GM21619 (cell line): ENCODE measurements around the gene SVOP.
"Not testable (repeated sequence)": the region's sequence is repeated elsewhere in the genome, so short reads cannot be mapped to it uniquely, and the experiment has no call there.

Experiments
- ATAC-seq: cut with Tn5 transposase; IDR thresholded peaks from one replicate; pipeline ENCODE4 v1.9.1; 2021; ENCODE audit not compliant: unreplicated experiment

The SVOP gene

DNA sequence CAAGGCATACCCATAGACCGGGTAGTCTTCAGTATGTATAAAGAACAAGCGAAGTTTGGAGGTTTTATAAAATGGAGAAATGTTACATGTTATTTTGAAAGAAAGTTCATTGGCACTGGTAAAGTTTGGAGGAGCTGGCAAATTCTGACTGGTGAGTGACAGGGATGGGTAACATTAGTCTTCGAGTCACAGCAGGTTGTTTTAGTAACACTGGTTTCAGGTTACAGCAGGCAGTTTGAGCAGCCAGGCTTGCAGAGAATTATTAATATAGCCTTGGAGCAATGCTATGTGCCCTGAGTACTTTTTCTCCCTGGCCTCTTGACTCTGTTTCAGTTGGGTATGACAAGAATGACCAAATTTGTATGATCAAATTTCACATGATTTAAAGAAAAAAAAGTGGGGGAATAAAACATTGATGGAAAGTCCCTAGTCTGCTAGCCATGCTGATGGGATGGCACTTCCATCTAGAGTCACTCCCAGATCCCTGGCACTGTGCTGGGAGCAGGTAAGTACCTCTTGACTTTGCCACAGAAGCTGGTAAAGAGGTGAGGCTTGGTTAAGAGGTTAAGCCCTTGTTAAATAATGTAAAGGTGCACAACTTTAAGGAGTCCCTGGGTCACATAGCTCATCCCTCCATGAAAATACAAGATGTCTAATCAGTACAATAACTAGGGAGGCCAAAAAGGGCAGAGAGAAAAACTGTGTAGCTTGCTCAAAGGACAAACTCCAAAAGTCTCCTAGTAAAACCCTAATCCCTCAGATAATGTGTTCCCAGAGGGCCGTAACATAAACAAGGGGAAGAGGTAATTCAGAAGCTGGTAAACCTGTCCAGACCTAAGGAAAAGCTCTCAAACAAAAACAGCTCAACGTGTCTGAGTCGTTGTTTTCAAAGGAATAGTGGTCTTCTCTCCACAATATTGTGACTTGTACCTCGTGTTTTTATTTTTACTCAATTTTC lies 12.7 kb upstream of the SVOP start:
- ATAC-seq, result no peak

DNA sequence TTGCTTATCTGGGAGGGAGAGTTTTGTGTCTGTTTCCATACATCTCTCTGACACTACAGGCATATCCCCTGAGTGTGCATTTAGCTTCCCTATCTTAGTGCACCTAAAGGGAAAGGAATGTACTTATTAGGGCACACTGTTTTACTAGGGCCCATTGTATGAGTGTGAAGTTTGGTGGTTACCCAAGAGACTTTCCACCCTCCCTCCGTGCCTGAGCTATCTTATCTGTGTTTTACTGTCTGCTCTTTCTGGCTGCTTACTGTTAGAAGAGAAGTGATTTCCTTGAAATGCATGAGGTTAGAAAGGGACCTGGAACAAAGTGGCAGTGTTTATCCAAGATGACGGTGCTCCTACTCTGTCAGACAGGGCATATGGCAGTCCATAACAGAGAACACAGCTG lies 8.5 kb upstream of the SVOP start:
- no peak for ATAC-seq

DNA sequence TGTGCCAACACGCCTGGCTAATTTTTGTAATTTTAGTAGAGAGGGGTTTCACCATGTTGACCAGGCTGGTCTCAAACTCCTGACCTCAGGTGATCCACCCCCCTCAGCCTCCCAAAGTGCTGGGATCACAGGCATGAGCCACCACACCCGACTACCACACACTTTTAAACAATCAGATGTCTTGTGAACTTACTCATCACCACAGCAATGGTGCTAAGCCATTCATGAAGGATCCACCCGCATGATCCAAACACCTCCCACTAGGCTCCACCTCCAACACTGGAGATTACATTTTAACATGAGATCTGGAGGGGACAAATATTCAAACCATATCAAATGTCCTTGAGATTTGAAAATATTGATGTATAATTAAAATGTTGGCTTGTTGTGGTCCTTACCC lies 7.8 kb upstream of the SVOP start:
- ATAC-seq, result not testable (repeated sequence)

DNA sequence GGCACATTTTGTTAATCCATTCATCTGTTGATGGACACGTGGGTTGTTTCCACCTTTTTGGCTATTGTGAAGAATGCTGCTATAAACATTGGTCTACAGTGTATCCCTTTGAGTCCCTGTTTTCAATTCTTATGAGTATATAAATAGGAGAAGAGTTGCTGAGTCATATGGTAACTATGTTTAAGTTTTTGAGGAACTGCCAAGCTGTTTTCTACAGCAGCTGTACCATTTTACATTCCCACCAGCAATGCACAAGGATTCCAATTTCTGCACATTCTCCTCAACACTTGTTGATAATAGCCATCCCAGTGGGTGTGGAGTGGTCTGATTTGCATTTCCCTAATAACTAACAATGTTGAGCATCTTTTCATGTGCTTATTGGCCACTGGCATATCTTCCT lies 6.9 kb upstream of the SVOP start:
- no peak for ATAC-seq

DNA sequence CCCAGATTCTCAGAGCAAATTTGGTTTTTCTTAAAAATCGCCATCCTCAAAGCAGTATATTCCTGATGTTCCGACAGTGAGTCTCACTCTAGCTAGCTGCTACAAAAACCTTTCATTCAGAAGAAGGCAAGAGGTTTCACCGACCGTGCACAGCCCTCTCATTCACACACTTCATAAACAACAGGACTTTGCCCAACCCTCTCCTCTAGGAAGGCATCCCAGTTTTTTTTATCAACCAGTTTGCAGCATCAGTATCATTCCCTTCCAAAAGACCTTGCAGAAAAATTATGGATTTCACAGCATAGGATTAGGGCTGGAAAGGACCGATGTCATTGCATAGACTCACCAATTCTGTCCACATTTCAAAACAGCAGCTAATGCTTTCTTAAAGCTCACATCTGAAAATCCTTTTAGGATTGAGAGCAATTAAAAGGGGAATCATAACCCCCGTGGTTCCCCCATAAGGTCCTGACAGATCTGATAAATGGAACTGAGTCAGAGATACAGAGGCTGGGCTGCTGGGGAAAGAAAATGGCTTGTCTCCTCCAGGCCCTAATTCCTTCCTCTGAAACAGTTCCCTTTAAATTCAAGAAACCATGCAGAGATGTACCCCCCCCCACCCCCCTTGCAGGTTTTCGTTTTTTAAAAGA lies 597 bp downstream of the SVOP start:
- ATAC-seq, result no peak

DNA sequence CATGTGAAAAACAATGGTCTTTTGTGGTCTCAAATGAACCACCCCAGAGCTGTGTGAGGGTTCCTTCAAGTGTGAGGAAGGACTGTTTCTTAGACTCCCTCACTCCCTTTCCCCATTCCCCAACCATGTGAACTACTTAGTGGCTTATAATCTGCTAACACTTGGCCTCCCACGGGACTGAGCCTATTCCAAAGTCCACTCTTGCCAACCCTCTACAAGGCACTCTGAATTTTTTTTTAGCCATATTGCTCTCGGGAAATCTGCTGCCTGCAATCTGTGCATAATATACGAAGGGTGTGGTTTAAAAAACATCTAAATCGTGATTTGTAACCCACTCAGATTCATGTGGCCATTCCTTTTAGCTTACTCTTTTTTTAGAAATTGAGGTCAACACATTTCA lies 2.6 kb downstream of the SVOP start:
- no peak for ATAC-seq

DNA sequence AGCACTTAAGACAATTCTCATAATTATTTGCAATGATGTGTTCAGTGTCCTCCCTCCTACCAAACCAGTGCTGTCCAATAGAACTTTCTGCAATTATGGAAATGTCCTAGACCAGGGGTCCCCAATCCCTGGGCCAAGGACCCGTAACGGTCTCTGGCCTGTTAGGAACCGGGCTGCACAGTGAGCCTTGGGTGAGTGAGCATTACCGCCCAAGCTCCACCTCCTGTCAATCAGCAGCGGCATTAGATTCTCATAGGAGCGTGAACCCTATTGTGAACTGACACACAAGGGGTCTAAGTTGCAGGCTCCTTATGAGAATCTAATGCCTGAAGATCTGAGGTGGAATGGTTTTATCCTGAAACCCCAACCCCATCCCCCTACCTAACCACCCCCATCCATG lies 3.9 kb downstream of the SVOP start:
- no peak for ATAC-seq

- no peak for ATAC-seq
Measured at GRCh38 chr12:109016016-109016415, 4.9 kb downstream of the SVOP start.

DNA sequence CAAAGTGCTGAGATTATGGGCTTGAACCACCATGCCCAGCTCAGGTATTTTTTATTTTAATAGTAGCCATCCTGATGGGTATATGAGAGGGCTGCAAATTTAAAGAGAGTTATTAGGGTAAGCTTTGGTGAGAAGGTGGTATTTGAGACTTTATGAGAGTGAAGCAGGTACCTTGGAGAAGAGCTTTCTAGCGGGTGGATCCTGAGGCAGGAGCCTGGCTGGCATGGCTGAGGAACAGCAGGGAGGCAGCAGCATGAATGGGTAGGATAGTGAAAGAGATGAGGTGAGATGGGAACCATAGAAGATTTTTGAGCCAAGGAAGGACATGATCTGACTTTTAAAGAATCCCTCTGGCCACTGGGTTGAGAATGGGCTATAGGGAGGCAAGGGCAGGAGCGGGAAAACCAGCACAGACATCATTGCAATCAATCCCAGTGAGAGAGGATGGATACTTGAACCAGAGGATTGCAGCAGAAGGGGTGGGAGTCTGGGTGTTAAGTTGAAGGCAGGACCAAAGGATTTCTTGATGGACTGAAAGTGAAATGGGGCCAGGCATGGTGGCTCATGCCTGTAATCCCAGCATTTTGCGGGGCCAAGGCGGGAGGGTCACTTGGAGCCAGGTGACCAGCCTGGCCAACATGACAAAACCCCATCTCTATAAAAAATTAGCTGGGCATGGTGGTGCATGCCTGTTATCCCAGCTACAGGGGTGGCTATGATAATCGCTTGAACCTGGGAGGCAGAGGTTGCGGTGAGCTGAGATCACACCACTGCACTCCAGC lies 5.7 kb downstream of the SVOP start:
- no peak for ATAC-seq

DNA sequence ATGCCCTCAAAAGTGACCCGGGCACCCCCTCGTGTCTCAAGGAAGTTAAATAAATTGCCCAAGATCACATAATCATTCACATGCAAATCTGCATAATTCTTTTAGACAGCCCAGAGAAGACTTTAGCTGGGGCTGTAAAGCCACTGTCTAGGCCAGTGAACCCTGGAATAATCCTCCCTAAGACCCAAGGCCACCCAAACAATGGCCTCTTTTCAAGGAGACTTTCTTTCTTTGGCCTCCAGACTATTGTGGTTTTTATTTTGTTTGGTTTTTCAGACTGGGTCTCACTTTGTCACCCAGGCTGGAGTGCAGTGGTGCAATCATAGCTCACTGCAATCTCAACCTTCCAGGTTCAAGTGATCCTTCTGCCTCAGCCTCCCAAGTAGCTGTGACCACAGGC lies 10.6 kb downstream of the SVOP start:
- ATAC-seq, result no peak

DNA sequence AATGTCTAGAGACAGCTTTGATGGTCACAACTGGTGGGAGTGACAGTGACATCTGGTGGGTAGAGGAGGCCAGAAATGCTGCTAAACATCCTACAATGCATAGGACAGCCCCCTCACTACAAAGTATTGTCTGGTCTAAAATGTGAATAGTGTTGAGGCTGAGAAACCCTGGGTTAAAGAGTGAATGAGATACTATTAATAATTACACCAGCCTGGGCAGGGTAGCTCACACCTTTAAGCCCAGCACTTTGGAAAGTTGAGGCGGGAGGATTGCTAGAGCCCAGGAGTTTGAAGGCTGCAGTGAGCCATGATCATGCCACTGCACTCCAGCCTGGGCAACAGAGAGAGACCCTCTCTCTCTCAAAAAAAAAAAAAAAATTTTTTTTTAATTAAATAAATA lies 11.1 kb downstream of the SVOP start:
- no peak for ATAC-seq

DNA sequence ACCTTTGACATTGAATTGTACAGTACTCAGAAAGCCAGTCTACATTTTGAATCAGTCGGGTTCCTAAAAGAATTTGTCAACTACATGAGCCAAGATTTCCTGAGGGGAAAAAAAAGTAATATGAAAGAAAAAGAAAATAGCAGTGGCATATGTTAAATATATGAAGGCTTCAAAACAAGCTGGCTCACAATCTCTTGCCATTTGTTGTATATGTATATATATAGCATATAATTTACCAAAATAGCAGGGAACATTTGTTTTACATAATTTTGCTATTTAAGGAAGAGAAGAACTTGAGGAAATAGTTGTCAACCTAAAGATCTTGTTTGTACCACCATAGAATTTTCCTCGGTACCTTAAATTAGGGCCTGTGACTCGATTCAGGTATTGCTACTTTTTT lies 16.9 kb downstream of the SVOP start:
- ATAC-seq, result no peak

DNA sequence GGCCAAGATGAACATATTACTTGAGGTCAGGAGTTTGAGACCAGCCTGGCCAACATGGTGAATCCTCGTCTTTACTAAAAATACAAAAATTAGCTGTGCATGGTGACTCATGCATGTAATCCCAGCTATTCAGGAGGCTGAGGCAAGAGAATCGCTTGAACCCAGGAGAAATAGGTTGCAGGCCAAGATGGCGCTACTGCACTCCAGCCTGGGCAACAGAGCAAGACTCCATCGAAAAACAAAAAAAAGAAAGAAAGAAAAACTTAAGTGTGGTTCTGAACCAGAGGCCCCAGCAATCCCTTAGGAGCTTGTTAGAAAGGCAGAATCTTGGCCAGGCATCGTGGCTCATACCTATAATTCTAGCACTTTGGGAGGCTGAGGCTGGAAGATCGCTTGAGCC lies 24.5 kb downstream of the SVOP start:
- ATAC-seq, result no peak

- no peak for ATAC-seq
Measured at GRCh38 chr12:108995370-108995992, 25.4 kb downstream of the SVOP start.

- ATAC-seq, result not testable (repeated sequence)
Measured at GRCh38 chr12:108990103-108990502, 30.8 kb downstream of the SVOP start.

DNA sequence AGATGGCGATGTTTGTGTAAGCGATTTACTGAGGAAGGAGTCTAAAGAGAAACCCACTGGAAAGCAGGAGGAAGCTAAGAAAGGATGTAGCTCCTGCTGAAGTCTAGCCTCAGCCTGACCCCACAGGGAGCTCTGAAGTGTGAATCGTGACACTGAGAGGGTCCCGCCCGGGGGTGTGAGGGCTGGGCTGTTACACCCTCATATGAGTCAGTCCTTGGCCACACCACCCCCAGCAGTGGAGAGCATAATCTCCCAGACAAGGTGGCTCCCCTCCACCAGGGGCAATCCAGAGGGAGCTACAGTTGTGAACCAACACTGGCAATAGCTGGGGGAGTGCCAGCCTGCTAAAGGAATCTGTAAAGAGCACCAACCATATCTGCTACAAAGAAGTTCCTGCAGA lies 31.5 kb downstream of the SVOP start:
- ATAC-seq, result no peak

DNA sequence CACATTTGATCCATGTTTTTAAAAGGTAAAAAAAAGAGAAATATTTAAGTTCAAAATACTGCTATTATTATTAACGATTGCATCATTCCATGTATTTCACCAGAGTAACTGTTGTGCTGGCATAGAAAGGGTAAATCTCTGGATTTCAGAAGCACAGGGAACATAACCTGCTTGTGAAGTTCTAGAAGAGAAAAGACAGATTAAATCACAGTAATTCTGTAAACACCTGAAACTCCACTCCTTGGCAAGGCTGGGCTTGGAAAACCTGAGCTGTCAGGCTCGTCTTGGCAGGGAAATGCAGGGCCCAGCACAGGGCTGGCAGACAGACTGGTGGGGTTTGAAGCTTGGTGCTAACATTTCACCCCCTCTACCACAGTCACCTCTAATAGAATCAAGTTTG lies 35.1 kb downstream of the SVOP start:
- no peak for ATAC-seq

DNA sequence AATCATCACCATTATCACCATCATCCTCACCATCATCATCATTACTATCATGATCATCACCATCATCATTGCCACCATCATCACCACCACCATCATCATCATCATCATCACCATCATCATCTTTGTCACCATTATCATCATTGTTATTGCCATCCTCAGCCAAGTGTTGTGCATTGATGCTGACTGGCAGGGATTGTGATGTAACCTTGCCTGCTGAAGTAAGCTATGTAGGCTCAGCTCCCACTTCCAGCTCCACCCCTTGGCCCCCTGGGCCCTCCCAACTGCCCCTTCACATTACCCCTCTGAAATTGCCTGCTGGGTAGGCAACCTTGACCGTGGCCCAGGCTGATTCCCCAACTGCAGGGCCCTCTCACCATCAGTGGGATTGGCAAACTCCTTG lies 37.6 kb downstream of the SVOP start:
- no peak for ATAC-seq

DNA sequence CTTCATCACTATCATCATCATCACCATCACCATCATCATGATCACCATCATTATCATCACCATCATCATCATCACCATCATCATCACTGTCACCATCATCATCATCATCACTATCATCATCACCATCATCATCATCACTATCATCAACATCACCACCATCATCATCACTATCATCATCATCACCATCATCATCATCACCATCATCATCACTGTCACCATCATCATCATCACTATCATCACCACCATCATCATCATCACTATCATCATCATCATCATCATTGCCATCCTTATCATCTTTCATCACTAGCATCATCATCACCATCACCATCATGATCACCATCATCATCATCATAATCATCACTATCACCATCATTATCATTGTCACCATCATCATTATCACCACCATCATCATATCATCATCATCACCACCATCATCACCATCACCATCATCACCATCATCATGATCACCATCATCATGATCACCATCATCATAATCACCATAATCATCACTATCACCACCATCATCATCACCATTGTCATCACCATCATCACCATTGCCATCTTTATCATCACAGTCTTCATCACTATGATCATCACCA lies 38.1 kb downstream of the SVOP start:
- no peak for ATAC-seq

- ATAC-seq, result no peak
Measured at GRCh38 chr12:108981835-108982234, 39.0 kb downstream of the SVOP start.
